HG02642 (cell line): Measurements from ENCODE around the gene NKRF.
"Not testable (repeated sequence)": the region's sequence is repeated elsewhere in the genome, so short reads cannot be mapped to it uniquely, and the experiment has no call there.

Source experiments
- ATAC-seq: cut with Tn5 transposase; IDR thresholded peaks from one replicate; pipeline ENCODE4 v1.9.1; 2021; ENCODE audit warnings: mild to moderate bottlenecking; ENCODE audit not compliant: unreplicated experiment, poor library complexity

Gene NKRF

DNA sequence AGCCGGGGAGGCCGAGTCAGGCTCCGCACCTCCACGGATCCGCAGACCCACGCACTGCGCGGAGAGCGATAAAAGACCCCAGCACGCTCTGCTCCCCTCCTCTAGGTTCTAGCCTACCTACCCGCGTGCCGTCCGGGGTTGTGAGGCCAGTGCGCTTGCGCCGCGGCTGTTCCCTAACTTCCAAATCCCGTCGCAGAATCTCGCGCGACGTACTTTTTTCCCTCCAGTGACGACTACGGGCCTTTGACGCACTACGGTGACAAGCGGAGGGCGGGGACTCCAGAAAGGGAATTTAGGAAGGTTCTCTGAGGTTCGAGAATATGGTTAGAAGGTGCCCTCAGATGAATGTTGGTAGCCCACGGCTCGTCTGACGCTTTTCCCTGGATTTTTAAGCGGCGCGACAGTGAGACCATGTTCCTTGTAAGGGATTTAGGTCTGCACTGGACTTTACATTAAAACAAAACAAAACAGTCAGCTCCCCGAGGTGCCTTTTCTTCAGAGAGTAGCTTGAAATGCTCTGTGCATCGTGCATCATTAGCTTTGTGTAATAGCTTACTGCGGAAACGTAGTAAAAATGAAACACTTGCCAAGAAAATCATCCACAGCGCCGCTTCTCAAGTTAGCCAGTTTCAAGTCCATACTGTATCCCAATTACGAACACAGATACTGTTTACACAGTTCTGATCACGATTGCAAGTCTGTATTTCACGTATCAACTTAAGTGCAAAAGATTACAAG lies at the start of gene NKRF:
Gene NKRF, minus strand, starts transcription at position 145 of the 738 bp plus-strand sequence.
- peak; percentile 87 for ATAC-seq

DNA sequence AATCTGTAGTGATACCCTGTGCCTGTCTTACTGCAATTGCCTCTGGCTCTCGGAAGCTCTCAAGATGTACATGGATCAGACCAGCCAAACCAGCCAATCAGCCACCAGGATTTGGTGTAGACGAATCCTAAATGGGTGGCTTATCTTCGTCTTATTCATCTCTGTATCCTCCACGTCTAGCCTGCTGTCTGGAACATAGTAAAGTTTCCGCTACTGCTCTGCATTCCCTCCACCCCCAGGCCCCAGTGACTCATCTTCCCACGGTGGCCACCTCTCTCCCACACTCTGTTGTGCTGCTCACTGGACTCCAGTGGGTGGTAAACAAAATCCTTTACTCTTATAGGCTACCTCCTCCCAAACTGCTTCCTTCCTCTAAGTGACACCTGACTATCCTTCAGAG lies 48.9 kb upstream of the NKRF start:
- ATAC-seq, result no peak

DNA sequence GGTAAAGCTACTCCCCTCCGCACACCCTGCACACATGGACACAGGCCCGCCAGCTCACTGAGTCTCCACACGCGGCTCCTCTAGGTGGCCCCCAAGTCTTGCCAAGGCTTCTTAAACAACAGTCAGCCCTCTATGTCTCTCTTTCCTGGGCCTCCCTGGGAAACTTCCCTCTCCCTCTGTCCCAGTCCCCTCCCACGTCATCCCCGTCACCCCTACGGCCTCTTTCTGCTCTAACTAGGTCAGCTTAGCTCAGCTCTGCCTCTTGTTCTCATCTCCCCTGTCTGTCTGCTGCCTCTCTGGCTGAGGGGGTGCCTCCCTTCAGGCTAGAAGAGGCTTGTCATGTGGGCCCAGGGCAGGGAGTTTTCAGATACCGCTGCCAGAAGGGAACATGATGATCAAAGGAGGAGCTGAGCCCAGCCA lies 47.9 kb upstream of the NKRF start:
- no peak for ATAC-seq

- ATAC-seq, result no peak
These were observed 42.2 kb upstream of the NKRF start for GRCh38 chrX:119648421-119648775.

- ATAC-seq, result peak; percentile 96
These were observed 41.6 kb upstream of the NKRF start for GRCh38 chrX:119647552-119648420.

DNA sequence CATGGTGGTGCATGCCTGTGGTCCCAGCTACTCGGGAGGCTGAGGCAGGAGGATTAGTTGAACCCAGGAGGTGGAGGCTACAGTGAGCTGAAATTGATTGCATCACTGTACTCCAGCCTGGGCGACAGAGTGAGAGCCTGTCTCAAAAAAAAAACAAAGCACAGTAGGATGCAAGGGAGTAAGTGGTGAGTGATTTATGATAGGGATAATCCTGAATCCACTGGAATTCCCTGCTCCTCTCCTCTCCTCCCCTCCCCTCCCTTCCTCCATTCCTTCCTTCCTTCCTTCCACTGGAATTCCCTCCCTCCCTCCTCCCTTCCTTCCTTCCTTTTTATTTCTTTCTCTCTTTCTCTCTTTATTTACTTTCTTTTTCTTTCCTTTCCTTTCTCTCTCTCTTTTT lies 40.9 kb upstream of the NKRF start:
- ATAC-seq, result no peak

- ATAC-seq, result no peak
These were observed 40.3 kb upstream of the NKRF start for GRCh38 chrX:119646515-119646914.

- no peak for ATAC-seq
These were observed 37.5 kb upstream of the NKRF start for GRCh38 chrX:119643696-119644095.

DNA sequence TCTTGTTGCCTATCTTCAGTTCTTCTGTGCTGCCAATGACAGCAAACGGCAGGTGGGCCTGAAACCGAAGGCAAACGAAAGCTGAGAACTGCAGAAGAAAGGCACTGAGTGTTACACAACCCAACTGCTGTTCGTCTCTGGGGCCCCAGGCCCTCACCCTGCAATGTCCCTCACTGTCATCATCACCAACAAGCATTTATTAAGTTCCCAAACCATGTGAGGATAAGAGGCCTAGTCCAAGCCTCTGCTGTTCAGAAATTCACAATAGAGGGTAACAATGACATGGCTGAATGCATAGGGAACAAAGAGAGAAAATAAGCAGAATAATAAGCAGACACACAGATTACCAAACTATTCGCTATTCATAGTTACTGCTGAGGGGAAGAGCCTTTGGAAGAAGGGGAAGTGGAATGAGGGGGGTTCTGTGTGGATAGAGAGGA lies 34.5 kb upstream of the NKRF start:
- ATAC-seq, result no peak

- ATAC-seq, result peak; percentile 65
These were observed 32.7 kb upstream of the NKRF start for GRCh38 chrX:119638725-119639471.

DNA sequence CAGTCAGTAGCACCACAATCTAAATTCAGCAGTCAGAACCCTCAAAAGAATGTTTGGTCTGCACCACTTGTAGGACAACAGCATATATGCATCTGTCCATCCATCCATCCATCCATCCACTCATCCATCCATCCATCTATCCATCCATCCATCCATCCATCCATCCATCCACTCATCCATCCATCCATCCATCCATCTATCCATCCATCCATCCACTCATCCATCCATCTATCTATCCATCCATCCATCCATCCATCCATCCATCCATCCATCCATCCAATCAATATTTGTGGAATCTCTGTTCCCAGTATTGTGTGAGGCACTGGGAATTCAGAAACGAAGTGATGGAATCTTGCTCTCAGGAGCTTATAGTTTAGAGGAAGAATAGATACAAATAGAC lies 31.2 kb upstream of the NKRF start:
- not testable (repeated sequence) for ATAC-seq

DNA sequence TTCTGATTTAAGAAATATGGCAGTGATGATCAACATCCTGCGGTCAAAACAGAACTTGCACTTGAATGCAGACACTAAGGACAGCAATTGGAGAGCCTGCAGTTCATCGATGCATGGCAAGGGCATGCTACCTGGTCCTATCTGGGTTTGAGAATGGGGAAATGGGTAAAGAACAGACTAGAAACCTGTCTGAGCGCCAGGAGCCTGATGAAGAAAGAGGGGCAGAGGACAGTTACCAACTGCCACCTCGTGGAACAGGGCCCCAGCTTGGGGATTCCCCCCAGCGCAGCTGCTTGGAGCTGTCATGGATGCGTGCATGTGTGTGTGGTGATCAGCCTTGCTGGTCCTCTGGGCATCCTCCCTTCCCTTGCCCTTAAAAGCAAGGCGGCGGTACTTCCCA lies 30.2 kb upstream of the NKRF start:
- ATAC-seq, result peak; percentile 66

- ATAC-seq, result peak; percentile 14
These were observed 29.6 kb upstream of the NKRF start for GRCh38 chrX:119635799-119636198.

- ATAC-seq, result no peak
These were observed 29.0 kb upstream of the NKRF start for GRCh38 chrX:119635179-119635578.

DNA sequence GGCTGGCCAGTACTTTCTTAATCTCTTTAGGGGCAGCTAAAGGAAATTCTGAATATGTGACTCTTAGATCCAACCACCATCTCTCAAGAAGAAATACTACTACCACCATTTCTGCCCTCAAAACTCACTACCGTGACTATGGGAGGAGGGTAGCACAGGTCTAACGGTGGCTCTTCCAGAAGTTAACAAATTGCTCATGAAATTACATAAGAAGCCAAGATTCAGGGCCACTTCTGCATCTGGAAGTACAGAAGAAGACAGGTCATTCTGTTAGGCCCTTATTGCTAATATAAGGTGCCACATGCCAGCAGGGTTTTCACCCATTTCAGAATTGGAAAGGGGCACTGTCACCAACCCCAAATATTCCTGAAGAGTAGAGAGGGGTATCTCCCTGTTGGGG lies 19.6 kb upstream of the NKRF start:
- ATAC-seq, result no peak

DNA sequence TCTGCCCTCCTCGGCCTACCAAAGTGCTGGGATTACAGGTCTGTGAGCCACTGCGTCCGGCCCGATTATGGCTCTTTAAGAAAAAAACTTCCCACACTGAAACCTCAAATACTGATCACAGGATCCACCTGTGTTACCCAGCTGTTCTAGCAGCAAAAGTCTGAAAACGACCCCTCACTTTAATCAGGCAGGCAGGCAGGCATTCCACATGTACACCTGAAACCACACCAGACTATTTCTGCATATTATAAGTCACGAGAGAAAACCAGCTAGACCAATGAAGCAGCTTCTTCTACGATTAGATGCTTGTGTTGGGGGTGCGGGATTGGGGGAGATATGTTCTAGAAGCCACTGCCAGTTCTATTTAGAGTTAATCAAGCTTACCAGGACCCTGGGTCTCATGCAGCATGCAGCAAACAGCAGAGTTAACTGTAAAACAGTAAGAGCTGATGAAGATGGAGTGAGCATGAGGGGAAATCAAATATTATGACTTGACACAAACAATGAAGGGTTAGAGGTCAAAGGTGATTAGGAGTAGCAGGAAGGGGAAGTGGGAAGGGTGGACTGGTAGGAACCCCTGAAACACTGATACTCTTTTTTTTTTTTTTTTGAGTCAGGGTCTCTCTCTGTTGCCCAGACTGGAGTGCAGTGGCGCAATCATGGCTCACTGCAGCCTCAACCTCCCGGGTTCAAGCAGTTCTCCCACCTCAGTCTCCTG lies 18.9 kb upstream of the NKRF start:
- no peak for ATAC-seq

GRCh38 chrX:119624417-119624816 lies 18.2 kb upstream of the NKRF start:
- ATAC-seq, result no peak

- ATAC-seq, result no peak
These were observed 16.4 kb upstream of the NKRF start for GRCh38 chrX:119622356-119623232.

GRCh38 chrX:119618439-119618838 lies 12.2 kb upstream of the NKRF start:
- ATAC-seq, result no peak
